ENCODE data around the gene HTT.

The HTT gene

GRCh38 chr4:3250438-3250955 is 176.0 kb downstream of the HTT start:
- DNase-seq (ENCODE audit: low read depth) = no peak

GRCh38 chr4:3250956-3251690 is 176.6 kb downstream of the HTT start:
- DNase-seq (ENCODE audit: low read depth) = no peak

- no peak for DNase-seq (ENCODE audit: low read depth)
Measured at GRCh38 chr4:3251691-3252479, 177.4 kb downstream of the HTT start.

- no peak for DNase-seq (ENCODE audit: low read depth)
Measured at GRCh38 chr4:3252480-3252828, 178.0 kb downstream of the HTT start.

GRCh38 chr4:3252831-3253641 is 178.6 kb downstream of the HTT start:
- DNase-seq (ENCODE audit: low read depth) = no peak

GRCh38 chr4:3253808-3254207 is 179.3 kb downstream of the HTT start:
- no peak for DNase-seq (ENCODE audit: low read depth)

- no peak for DNase-seq (ENCODE audit: low read depth)
Measured at GRCh38 chr4:3254302-3255131, 180.0 kb downstream of the HTT start.

- DNase-seq (ENCODE audit: low read depth) = no peak
Measured at GRCh38 chr4:3255611-3256186, 181.2 kb downstream of the HTT start.

- no peak for DNase-seq (ENCODE audit: low read depth)
Measured at GRCh38 chr4:3256230-3257102, 182.0 kb downstream of the HTT start.

- DNase-seq (ENCODE audit: low read depth) = no peak
Measured at GRCh38 chr4:3257103-3257555, 182.6 kb downstream of the HTT start.

- DNase-seq (ENCODE audit: low read depth) = no peak
Measured at GRCh38 chr4:3257556-3258482, 183.3 kb downstream of the HTT start.

GRCh38 chr4:3261411-3262207 is 187.1 kb downstream of the HTT start:
- no peak for DNase-seq (ENCODE audit: low read depth)

GRCh38 chr4:3262208-3263052 is 187.9 kb downstream of the HTT start:
- no peak for DNase-seq (ENCODE audit: low read depth)

- no peak for DNase-seq (ENCODE audit: low read depth)
Measured at GRCh38 chr4:3263053-3263875, 188.8 kb downstream of the HTT start.

- DNase-seq (ENCODE audit: low read depth) = no peak
Measured at GRCh38 chr4:3263876-3264193, 189.4 kb downstream of the HTT start.

- no peak for DNase-seq (ENCODE audit: low read depth)
Measured at GRCh38 chr4:3266076-3266475, 191.6 kb downstream of the HTT start.
